GM18508 (cell line): ENCODE results near the gene PRICKLE4.
"Not testable (repeated sequence)": the region's sequence is repeated elsewhere in the genome, so short reads cannot be mapped to it uniquely, and the experiment has no call there.

Experiments
- ATAC-seq: cut with Tn5 transposase; IDR thresholded peaks from one replicate; pipeline ENCODE4 v1.9.1; 2021; ENCODE audit warnings: moderate number of reproducible peaks; ENCODE audit not compliant: insufficient read depth, unreplicated experiment

Gene PRICKLE4

DNA sequence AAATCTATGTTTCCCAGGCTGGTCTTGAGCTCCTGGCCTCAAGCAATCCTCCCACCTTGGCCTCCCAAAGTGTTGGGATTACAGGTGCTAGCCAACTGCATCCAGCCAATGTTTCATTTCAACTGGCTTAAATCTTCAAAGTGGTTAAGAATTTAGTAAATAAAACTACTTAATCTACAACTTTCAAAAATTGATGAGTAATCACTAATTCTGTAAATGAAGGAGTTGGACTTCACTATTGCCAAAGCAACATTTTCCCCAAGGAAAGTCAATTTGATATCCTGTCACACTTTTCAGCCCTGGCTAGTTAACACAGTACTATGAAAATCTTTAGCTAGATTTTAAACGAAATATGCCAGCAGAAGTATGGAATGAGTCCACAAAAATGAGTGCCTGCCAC is 10.7 kb downstream of the PRICKLE4 start:
- ATAC-seq, result no peak

DNA sequence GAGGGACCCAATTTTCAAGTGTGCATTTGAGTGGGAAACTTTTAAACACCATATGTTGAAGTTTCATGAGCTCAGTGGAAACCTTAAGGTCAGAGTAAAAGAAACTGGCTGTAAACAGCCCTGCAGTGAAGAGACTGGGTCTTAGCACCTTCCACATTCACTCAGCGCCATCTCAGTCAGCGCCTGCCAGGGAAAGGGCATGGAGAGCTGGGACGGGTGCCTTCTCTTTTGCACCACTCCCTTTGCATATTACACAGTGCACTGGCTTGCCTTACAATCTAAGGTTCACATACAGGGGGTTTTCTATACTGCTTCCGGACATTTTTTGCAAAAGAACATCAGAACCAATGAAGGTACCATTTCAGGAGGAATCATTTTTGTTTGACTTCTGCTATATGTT is 11.4 kb downstream of the PRICKLE4 start:
- no peak for ATAC-seq

DNA sequence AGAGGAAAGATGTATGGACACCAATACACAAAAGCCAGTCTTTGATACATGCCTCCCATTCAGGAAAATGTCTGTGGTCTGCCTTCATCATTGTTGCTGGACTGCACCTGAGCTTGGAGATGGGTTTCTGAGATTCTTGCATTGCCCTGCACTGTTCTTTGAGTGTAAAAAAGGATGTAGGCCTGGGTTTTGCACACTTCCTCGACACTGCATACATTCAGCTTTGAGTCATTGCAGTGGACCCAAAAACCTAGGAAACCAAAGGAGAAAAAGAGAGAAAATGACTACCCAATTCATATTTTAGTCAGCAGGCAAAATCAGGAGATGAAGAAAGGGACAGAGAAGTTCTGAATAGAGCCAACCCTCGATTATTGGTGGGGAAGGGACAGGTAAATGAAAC is 15.9 kb downstream of the PRICKLE4 start:
- no peak for ATAC-seq

DNA sequence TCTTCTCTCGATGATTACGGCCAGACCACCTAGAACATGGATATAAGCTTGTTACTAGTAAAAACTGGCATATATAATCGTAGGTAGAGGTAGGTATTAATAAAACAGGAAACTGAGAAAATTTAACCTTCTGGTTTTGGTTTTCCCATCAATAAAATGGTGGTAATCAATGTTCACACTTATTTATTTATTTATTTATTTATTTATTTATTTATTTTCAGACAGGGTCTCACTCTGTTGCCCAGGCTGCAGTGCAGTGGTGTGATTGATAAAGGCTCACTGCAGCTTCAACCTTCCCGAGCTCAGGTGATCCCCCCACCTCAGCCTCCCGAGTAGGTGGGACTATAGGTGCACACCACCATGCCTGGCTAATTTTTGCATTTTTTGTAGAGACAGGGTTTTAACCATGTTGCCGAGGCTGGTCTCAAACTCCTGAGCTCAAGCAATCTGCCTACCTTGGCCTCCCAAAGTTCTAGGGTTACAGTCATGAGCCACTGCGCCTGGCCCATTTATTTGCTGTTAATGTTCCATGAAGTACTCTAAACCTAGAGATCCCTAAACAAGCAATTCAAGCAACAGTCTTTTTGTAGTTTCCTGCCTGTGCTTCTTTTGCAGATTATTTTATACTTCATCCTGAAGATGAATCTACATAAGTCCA is 18.4 kb downstream of the PRICKLE4 start:
- no peak for ATAC-seq

DNA sequence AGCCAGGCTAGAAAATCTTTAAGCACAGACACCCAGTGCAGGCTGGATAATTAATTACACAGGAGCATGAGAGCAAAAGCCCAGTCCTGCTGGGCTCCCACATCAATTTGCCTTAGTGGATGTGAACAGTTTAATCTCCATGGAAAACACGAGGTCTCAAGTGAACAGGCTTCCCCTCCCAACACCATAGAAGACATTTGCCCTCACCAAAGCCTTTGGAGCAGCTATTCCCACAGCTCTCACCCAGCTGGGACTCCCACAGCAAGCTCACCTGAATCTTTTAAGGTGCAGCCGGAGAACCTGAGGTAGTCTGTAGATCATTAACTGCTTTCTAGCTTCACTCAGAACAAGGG is 19.0 kb downstream of the PRICKLE4 start:
- ATAC-seq, result no peak

DNA sequence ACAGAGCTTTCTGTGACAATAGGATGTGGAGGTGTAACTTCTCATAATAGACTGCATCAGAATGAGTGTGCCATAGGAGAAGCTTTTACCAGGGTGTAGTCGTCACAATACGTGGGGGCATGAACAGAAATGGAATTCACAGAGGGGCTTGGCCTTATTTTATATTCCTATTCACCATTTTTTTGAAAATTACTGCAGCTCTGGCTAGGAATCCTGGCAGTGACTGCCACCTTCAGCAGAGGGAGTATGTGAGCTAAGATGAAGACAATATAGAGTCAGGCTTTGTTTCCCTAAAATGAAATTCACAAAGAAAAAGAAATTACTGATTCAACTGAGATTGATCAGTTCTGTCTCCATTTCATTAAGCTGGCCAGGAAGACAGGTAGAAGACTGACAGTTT is 20.8 kb downstream of the PRICKLE4 start:
- no peak for ATAC-seq

DNA sequence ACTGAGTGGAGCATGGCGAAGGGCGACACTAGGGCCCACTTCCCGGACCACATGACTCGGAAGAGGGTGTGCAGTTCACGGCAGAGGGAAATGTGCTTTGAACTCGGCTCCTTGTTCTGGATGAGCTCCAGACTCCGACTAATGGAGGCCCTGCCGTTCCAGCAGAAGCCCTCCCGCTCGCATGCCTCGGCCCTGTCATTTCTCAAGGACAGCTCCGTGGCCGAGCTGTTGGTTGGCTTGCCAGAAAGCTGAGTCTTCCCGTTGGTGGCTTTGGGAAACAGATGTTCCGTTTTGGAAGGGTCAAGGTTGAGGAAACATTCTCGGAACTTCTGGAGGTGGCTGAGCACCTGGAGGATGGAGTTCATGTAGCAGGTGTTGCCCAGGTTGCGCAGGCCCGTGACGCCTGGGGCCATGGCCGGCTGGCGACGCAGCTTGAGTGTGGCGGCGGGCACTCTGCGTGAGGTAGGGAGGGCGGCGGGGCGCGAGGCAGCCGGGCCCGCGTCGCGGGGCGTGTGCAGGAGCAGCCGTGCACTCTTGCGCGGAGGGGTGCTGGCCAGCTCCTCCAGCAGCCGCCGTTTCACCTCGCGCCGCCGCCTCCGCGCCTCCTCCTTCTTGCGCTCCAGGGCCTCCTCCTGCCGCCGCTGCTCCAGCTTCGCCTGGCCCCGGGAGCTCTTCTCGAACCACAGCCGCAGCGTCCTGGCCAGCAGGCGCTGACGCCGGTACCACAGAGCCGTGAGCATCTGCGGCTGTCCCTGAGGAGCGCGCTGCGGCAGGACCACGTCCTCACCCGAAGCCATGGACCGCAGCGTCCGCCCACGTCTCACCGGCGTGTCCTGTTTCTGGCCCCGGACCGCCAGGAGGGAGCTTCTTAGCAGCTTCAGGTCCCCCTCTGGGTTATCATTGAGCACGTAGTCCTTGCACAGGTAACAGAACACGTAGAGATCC is 25.5 kb downstream of the PRICKLE4 start:
- no peak for ATAC-seq

DNA sequence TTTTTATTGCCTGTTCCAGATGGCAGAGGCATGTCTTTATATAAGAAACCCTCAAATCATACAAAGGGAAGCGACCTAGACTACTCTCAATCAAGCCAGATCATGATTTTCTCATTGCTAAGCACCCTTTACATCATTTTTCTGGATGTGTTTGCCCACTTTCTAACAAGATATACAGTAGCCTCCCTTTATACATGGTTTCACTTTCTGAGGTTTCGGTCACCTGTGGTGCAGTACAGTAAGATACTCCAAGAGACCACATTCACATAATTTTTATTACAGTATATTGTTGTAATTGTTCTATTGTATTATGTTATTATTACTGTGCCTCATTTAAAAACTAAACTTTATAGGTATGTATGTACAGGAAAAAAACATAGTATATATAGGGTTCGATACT is 30.5 kb downstream of the PRICKLE4 start:
- no peak for ATAC-seq

DNA sequence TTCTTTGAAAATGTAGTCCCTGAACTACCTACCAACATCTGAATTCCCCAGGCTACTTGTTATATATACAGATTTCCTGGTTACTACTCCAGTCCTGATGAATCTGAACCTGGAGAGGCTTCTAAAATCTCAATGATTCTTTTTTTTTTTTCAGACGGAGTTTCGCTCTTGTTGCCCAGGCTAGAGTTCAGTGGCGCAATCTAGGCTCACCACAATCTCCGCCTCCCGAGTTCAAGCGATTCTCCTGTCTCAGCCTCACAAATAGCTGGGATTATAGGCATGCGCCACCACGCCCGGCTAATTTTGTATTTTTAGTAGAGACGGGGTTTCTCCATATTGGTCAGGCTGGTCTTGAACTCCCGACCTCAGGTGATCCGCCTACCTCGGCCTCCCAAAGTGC is 31.4 kb downstream of the PRICKLE4 start:
- not testable (repeated sequence) for ATAC-seq

DNA sequence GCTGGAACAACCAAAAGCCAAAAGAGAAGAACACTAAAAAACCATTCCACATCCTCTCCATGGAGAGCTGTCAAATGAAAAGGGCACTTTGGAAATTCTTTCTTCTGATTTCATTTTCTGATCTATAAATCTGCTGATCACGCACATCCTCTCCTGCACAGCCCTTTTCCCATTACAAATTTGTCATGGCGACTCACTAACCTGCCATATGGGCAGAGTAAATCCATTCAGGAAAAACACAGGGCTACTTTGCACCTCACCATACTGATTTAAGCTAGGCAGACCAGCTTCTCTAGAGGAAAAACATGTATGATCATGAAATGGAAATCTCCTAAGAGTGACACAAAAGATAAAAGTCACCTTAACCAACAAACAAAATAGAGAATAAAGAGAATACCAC is 32.9 kb downstream of the PRICKLE4 start:
- ATAC-seq, result no peak

DNA sequence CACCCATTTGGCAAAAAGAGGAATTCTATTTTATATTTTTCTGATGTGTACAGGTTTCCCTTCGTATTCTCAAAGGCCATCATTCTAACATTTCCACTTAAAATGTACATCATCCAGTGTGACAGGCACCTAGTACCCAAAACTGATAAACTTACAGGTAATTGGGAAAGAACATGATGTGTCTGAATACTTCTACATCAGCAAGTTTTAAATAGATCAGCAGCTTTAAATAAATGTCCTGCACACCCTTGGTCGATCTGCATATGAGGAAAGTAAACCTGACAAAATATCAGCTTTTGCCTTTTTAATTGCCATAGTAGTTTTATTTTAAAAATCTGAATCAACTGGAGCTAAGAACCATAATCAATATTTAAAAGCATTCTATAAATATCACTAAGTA is 33.4 kb downstream of the PRICKLE4 start:
- no peak for ATAC-seq

DNA sequence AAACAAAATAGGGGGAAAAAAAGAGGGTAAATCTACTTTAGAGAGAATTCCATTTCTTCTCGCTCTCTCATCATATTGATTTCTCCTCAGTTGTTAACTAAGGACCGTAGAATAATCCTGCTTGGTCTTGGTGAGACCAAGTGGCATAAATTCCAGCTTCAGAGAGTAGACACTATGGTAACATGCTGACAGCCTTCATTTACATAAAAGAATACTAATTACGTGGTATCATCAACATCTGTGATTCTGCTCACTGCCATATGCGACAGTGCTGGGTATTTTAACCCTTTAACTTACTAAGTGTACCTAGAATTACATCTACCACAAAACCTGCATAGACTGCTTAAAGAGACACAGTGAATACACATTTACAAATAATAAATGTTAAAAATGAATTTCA is 34.0 kb downstream of the PRICKLE4 start:
- ATAC-seq, result no peak

DNA sequence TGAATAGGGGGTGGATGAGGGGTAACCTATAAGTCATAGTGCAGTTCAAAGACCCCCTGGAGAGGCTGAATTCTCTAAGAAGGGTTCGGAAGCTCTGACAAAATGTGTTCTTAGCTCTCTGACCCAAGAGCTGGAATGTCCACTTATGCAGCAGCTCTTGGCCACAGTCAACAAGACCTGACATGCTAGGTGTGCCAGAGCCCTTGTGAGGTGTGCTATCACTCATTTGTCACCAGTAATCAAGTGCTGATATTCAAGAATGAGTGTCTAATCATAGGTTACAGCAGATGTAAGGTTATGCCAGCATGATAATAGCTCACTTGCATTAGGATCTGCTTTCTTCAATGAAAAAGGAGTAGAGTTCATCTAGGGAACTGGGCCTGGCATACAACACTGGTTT is 35.0 kb downstream of the PRICKLE4 start:
- no peak for ATAC-seq

DNA sequence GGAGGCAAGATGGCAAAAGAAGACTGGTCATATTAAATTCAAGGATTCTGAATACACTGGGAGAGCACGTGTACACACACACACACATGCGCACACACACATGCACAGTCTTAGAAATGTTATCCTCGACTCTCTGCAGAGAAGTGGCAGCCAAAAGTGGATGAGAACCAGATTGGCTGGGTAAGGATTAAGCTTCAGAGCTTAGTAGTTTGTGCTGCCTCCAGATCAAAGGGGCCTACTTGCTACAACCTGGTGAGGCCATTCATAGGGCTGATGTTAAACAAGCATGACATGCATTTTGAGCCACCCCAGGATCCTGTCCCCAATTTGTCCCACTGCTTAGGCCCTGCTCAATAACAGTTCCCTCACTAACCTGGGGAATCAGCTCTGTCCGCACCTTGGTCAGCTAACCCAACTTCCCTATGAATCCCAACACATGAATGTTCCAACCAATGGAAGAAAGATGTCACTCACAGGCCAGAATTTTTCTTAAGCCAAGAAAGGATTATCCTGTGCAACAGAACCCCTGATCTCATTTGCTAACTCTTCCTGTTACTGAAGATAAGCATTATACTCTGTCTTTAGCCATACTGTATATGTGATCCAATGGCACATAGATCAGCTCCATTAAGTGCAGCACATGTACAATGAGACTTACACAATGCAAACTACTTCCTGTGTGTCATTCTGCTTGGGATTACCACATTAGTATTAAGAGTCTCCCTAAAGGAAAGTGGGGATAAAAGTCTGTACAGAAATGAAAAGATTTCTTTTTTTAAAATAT is 37.9 kb downstream of the PRICKLE4 start:
- no peak for ATAC-seq

DNA sequence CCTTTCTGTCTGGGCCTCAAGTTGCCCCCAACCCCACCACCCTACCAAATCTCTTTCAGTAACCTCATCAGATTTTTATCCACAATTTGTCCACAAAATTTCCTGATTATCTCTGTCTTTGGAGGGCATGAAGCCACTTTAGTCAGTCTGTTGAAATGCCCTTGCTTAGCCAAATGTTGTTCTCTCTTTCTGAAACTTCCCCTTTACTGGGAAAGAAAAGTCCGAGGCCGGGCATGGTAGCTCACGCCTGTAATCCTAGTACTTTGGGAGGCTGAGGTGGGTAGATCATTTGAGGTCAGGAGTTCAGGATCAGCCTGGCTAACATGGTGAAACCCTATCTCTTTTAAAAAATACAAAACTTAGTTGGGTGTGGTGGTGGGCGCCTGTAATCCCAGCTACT is 40.7 kb downstream of the PRICKLE4 start:
- no peak for ATAC-seq

DNA sequence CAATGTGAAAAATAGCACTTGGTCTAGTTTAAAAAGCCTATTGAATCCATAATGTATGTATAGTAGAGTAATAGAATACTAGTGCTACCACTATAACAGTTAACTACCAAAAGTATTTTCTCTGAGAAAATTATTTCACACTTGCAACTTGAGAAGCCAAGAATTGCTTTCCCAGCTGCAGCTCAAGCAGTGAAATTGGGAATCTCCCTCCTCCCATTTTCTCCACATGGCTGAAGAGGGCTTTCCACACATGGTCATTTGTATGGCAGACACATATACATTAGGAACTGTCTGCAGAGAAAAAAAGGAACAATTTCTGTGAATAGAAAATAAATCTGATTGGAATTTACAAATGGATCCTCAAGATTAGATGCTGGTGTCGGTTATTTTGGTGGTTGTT is 41.4 kb downstream of the PRICKLE4 start:
- no peak for ATAC-seq

DNA sequence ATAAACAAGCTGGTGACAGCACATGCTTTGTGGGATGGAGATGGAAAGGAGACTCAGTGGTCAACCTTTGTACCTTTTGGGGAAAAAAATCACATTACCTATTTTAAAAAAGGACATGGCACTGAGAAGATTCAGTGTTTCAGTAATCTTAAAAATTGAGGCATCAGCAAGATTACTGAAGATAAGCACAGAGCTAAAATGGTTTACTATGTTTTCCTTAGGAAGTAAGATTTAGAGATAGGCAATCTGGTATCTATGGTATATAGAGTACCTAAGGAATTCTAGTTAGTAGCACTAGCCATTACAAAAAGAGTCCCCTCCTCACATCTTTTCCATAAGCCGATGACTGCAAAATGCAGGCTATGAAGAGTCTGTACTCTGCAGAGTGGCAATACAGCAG is 42.6 kb downstream of the PRICKLE4 start:
- ATAC-seq, result no peak

DNA sequence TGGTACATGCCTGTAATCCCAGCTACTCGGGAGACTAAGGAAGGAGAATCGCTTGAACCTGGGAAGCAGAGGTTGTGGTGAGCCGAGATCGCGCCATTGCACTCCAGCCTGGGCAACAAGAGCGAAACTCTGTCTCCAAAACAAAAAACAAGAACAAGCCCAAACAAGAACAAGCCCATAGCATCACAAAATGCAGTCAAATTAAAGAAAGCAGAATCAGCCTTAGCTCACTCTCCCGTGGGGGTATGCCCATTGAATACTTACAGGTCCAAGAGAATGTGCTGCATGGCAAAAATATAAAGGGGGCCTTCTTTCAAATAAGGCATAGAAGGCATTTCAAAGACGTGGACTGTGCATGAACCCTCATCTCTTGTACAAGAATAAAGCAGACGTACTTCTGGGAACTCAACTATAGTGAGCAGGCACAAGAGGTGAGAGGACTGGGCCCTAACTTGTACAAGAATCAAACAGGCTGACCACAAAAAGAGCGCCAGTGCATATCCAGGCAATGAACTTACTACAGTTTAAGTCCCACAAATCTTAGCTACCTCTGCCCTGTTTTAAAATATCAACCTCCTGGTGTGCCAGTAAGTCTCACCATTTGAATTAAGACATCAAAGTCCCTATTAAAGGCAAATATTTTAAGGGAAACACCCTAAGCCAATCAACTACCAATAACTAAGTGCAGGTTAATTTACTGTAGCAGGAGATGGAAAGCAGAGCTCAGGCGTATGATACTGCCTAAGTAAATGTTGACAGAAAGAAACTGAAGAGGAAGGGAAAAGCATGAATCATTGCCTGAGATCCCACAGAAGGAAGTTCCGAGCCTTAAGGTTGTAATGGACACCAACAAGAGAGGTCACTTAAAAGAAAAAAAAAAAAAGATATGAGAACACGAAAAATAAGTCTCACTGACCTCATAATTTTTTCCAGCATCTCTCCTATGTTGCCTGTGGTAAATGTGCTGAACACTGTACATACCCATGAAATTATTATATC is 44.3 kb downstream of the PRICKLE4 start:
- no peak for ATAC-seq

DNA sequence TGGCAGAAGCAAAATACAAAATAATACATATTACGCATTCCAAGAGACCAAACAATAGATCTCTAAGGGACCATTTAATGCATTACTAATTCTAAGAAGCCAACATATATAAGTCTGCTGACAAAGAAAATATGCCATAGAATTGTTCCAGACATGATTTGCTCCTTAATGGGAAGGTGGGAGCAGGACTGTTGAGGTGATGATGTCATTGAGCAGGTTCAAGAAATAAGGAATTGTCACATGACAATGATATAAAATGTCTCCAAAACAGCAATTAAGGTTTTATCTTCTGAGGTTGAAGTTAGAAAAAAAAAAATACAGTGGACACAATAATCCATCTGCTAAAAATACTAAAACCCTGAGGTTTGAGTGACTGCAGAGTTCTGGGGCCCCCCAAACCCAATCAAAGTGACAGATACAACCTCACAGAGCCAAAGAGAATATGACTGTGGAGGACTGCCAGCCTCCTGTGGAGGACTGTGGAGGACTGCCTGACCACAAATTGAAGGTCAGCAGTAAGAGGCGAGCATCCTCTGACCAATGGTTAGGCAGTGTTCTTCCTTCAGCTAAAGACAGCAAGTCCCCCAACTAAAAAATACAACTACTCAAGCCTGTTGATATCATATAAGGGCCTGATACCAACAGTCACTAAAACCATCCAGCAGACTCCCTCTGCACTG is 45.9 kb downstream of the PRICKLE4 start:
- no peak for ATAC-seq
